Raji (cell line): ENCODE results near the gene ACBD4.

Source experiments
- POLR2A ChIP-seq: IDR thresholded peaks from 2 replicates; pipeline ENCODE4 v1.6.1; 2011; ENCODE audit warnings: low read depth, low read length, control low read depth; ENCODE audit not compliant: insufficient read depth

The ACBD4 gene

DNA sequence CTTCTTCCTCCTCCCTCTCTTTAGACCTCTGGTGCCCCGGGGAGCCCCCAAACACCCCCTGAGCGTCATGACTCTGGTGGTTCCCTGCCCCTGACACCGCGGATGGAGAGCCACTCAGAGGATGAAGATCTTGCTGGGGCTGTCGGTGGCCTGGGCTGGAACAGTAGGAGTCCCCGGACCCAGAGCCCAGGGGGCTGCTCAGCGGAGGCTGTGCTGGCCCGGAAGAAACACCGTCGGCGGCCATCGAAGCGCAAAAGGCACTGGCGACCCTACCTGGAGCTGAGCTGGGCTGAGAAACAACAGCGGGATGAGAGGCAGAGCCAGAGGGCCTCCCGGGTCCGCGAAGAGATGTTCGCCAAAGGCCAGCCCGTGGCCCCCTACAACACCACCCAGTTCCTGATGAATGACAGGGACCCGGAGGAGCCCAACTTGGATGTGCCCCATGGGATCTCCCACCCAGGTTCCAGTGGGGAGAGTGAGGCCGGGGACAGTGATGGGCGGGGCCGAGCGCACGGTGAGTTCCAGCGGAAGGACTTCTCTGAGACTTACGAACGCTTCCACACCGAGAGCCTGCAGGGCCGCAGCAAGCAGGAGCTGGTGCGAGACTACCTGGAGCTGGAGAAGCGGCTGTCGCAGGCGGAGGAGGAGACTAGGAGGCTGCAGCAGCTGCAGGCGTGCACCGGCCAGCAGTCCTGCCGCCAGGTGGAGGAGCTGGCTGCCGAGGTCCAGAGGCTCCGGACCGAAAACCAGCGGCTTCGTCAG lies 33.7 kb downstream of the ACBD4 start:
- no peak for TF ChIP-seq POLR2A

DNA sequence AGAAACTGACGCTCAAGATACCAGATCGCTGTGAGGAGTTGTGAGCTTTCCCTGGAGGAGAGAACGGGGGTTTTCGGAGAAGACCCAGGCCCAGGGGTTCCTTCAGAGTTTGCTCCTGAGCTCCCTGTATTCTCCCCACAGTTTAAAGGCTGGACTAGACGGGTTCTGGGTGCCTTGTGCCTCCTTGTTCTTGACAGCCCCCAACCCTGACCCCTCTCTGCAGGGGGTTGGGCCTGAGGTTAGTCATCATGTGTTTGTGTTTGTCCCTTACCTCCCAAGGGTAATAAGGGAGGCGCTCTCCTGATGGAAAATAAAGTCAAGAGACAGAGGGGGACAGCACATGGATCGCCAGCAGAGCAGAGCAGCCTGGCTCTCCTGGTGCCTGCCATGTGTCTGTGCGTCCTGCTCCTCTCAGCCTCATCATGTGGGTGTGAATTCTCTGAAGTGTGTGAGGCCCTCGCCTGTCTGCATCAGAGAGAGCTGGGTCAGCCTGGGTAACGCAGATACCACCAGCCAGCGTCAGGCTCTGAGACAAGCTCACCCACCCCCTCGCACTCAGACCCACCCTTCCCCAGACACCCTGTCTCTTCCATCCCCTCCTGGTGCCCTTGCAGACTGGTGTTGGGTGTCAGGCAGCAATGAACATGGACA lies 34.9 kb downstream of the ACBD4 start:
- no peak for TF ChIP-seq POLR2A

DNA sequence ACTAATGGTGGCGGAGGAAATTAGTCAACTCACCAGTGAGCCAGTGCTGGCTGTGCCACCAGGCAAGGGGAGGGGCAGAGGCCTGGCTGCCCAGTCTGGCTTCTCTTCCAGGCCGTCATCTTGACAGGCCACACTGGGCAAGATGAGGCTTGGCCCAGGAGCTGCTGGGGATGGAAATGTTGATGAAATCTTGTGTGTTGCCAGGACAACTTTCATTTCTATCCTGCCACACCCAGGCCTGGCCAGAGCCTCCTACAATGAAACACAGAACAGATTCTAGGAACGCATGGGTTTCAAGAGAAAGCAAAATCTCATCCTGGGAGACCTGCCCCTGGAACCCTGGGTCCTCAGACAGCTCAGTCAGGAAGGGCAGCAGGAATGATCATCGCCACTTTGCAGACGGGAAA lies 35.4 kb downstream of the ACBD4 start:
- no peak for TF ChIP-seq POLR2A

DNA sequence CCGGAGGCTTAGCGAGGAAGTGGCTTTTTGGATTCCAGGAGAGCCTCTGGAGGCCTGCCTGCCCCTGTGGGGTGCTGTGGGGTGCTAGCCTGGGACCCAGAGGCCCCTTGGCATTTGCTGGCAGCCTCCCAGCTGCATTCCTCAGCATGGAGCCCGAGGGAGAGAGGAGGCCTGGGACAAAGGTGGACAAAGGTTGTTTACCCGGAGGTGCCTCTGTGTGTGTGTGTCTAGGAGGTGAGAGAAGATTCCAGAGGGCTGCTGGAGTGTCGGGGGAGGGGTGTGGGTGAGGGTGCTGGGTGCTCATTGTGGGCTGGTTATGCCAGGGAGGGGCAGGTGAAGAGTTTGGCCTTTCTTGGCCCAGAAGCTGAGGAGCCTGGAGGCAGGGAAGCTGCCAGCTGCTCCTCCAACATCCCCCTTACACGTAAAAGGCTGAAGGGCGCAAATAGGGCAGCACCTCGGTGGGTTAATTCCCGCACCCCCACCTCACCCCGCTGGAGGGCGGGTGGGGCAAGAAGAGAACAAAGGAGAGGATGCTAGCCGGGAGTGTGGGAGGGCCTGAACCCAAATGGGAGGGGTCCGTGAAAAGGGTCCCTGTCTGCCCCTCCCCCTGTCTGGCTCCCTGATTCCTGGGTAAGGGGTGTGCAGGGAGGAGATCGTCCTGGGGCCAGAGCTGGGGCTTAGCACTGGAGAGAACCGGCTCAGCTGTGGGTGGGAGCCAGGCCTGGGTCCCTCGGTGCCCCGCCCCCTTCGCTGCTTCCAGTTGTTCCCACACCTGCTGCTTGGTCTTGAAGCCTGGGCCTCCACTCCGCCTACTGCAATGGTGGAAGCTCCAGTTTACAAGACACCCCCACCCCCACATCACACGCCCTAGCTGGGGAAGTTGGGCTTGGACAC lies 36.1 kb downstream of the ACBD4 start:
- no peak for TF ChIP-seq POLR2A

- TF ChIP-seq POLR2A = no peak
Observed at GRCh38 chr17:45172232-45172540, 36.7 kb downstream of the ACBD4 start.

GRCh38 chr17:45172541-45173286 lies 37.2 kb downstream of the ACBD4 start:
- TF ChIP-seq POLR2A = peak; percentile 40

DNA sequence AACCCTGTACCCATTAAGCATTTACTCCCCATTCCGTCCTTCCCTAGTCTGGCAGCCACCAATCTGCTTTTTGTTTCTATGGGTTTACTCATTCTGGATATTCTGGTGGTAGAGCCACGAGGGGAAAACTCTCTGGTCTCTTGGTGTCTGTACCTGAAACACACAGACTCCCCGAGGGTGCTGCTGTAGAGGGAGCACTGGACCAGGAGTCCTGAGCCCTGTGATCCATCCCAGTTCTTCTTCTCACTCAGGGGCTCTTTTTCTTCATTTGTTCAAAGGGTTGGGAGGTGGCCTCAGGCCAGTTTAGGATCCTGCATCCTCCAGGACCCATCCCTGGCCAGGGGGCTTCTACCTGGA lies 40.2 kb downstream of the ACBD4 start:
- no peak for TF ChIP-seq POLR2A

DNA sequence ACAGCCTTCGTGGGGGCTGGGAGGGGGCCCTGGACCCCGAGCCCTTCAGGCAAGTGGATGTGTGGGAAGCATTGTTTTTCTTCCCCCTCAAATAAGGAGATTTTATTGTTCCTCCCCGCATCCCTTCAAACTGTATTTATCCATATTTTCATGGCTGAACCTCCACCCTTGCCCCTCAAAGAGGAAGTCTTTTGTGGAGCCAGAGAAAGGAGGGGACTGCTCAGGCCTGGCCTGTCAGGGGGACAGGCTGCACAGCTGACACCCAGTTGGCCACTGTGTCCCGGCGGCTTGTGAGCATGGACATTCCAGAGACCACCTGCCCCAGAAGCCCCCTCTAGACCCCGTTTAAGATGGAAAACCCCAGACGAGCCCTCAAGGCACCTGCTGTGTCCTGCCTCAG lies 42.1 kb downstream of the ACBD4 start:
- TF ChIP-seq POLR2A = no peak

GRCh38 chr17:45184144-45184543 lies 48.7 kb downstream of the ACBD4 start:
- no peak for TF ChIP-seq POLR2A

- no peak for TF ChIP-seq POLR2A
Observed at GRCh38 chr17:45186801-45187354, 51.4 kb downstream of the ACBD4 start.

DNA sequence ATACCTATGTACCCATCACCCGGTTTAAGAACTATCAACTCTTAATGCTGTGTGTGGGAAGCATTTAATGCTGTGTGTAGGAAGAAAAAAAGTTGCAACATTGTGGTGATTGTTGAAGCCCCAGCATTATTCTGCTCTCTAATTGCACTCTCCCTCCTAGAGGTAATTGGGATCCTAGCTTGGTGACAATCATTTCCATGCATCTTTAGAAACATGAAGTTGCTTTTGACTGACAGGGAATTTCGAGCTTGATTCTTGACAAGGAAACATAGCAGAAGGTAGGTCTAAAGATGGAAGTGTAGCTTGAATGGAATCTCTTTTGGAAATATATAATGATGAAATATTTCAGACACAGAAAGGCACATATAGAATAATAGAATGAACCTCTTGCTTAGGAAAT lies 53.5 kb downstream of the ACBD4 start:
- no peak for TF ChIP-seq POLR2A

DNA sequence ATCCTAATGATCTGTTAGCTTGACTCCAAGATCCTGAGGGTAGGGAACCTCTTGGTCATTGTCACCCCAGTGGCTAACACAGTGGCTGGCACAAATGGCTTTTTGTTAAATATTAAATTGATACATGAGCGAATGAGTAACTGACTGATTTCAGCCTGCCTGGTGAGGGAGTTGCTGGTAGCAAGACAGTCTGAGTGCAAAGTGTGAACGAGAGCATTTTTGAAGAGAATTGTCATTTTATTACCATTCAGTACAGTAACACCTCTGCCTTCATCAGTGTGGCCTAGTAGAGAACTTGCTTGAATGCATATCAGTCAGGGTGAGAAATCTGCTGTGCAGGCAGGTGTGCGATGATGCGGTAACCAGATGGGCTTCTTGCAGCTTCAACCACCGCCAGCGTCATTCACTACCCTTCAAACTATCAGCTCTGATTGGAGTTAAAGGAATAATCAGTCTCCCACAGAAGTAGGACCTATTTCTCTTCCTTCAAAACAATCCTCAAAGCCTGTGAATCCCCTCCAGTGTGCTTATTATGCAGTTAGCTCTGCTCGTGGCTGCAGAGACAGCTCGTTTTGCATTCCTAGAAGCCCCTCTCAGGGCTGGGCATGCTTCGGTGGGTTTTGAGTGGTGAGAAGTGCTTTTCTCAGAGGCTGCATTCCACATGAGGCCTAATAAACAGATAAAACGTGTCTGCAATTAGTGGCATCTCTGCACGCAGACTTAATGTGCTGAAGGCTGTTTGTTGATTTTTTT lies 55.2 kb downstream of the ACBD4 start:
- TF ChIP-seq POLR2A = no peak
